ENCODE measurements around the gene WDR46. TPM values are rescaled to one million over a fixed set of nuclear protein-coding genes. Genes with fewer than 3 reads are reported as not detected.

The WDR46 gene
- total RNA-seq, 4 donors from 2014 or later = 46.5 to 88.4 (median 69.1) TPM

DNA sequence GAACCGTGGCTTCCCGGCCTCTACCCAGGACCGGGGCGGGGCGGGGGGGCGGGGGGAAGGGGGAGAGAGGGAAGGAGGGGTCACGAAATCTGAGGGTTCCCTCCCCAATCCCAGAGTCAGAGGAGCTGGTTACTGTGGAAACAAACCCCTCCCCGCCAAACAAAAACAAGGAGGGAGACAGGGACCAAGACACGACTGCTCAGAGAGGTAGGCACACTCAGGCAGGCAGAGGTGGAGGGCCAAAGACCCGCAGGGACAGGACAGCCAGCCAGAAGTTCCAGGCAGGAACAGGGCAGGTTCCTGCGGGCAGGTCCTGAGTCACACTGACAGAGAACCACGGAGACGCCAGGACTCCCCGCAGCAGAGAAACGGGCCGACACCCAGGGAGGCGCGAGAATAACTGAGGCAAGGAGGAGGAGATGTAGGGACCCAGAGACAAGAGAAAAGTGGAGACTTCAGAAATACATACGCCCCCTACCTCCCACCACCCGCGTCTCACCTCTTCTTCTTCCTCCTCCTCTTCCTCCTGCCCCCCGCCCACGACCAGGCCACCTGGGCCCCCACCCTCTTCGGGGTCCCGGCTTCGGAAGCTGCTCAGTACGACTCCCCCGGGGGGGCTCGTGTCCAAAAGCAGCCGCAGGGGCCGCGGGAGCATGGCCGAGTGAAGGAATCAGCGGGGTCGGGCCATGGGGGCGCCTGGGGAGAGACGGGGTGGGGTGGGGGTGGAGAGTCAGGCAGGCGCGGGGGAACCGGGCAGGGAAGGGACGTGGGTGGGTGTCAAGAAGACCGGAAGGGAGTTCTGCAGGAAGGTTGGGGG, 9.1 kb upstream of the WDR46 start:
- 2% methylated on average over 37 to 42 of the region's 42 CpGs for WGBS, 2 donors
- H3K36me3 ChIP-seq = peaks cover 0 to 60% (median 14%) of the 10 kb centered on the region in 3 donors
- H3K27me3 ChIP-seq = no peaks in the 10 kb centered on the region
- peak overlapping the region; percentile 68 to 85 (median 77) for H3K4me3 ChIP-seq
- H3K27ac ChIP-seq = peak overlapping the region; percentile 90 to 98 (median 97)
- peaks cover 3 to 46% (median 11%) of the 10 kb centered on the region in 4 donors for H3K4me1 ChIP-seq
- no peaks in the 10 kb centered on the region for H3K9me3 ChIP-seq
- TF ChIP-seq EP300 (IDR thresholded peaks at IDR 0.05) (peak in 1 of 2 donors; percentile 53), POLR2A (IDR thresholded peaks at IDR 0.05) (peak in 1 of 2 donors; percentile 45)
- TF ChIP-seq, protein P1, sequence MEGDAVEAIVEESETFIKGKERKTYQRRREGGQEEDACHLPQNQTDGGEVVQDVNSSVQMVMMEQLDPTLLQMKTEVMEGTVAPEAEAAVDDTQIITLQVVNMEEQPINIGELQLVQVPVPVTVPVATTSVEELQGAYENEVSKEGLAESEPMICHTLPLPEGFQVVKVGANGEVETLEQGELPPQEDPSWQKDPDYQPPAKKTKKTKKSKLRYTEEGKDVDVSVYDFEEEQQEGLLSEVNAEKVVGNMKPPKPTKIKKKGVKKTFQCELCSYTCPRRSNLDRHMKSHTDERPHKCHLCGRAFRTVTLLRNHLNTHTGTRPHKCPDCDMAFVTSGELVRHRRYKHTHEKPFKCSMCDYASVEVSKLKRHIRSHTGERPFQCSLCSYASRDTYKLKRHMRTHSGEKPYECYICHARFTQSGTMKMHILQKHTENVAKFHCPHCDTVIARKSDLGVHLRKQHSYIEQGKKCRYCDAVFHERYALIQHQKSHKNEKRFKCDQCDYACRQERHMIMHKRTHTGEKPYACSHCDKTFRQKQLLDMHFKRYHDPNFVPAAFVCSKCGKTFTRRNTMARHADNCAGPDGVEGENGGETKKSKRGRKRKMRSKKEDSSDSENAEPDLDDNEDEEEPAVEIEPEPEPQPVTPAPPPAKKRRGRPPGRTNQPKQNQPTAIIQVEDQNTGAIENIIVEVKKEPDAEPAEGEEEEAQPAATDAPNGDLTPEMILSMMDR (IDR thresholded peaks at IDR 0.05) = no peak
- peak; percentile 67 to 88 for DNase-seq (ENCODE audit: low spot score in 2 of 2)

DNA sequence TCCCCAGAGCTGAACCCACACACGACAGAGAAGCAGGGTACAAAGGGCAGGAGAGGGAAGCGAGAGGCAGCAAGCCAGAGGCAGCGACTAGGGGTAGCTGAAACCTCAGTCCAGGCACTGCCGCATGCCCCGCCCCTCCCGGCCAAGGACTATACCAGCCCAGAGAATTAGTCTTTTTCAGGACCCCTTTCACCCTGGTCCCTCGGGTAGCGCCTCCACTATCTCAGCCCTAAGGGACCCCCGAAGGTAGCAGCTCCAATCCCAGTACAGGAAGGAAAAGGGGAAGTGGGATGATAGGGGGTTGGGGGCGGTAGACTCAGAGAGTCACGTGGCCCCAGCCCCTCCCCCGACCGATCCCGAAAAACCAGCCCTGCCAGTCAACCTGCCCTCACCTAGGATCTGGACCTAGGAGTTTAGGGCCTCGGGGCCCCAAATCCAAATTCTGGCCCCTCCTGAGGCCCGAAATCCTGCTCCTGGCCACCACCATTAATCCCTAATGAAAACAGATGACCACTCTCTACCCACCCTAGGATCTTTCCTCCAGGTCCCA, 8.4 kb upstream of the WDR46 start:
- peaks cover 3 to 46% (median 11%) of the 10 kb centered on the region in 4 donors for H3K4me1 ChIP-seq
- peak overlapping the region; percentile 68 to 85 (median 77) for H3K4me3 ChIP-seq
- peak overlapping the region; percentile 90 to 98 (median 97) for H3K27ac ChIP-seq
- peaks cover 0 to 60% (median 15%) of the 10 kb centered on the region in 3 donors for H3K36me3 ChIP-seq
- 13 to 16% methylated on average over 15 to 16 of the region's 16 CpGs for WGBS, 2 donors
- TF ChIP-seq EP300 (IDR thresholded peaks at IDR 0.05) = no peak
- TF ChIP-seq POLR2A (IDR thresholded peaks at IDR 0.05) = no peak
- TF ChIP-seq, protein P1 (IDR thresholded peaks at IDR 0.05) = no peak
- no peaks in the 10 kb centered on the region for H3K27me3 ChIP-seq
- no peaks in the 10 kb centered on the region for H3K9me3 ChIP-seq
- DNase-seq (ENCODE audit: low spot score in 2 of 2) = no peak

DNA sequence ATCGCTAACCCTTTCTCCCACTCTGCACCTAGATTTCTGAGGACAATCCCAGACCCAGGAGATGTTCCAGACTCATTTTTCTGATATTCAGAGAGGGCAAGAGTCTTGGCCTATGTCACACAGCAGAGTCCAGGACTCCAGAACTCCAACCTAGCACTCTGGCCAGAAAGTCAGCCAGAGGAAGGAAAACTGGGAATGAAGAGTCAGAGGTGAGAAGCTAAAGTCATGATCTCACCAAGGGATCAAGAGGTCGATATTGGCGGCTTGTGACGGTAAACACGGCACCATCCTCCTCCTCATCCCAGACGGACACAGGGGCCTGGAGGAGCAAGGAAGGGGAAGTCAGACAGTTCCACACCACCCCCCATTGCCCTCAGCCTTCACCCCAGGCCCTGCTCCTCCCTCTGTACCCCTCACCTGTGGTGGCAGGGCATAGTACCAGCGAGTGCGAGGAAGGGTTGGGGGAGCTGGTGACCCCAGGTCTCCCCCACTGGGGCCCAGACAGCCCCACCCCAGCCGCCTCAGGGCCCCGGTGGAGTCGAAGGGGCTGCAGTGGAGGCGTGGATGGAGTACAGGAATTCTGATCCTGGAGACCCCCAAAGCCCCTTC, 7.9 kb upstream of the WDR46 start:
- Histone ChIP-seq H3K4me1 (peaks cover 3 to 43% (median 11%) of the 10 kb centered on the region in 4 donors), H3K4me3 (peak overlapping the region in 3 of 4 donors; percentile 68 to 85 (median 72)), H3K36me3 (peaks cover 0 to 60% (median 15%) of the 10 kb centered on the region in 3 donors), H3K9me3 (no peaks in the 10 kb centered on the region), H3K27ac (peak overlapping the region; percentile 90 to 98 (median 97)), H3K27me3 (no peaks in the 10 kb centered on the region)
- WGBS, 2 donors = 68 to 72% methylated on average over 7 to 12 of the region's 12 CpGs
- TF ChIP-seq, protein P1 (IDR thresholded peaks at IDR 0.05) = no peak
- TF ChIP-seq POLR2A (IDR thresholded peaks at IDR 0.05) = no peak
- no peak for TF ChIP-seq EP300 (IDR thresholded peaks at IDR 0.05)
- no peak for DNase-seq (ENCODE audit: low spot score in 2 of 2)

DNA sequence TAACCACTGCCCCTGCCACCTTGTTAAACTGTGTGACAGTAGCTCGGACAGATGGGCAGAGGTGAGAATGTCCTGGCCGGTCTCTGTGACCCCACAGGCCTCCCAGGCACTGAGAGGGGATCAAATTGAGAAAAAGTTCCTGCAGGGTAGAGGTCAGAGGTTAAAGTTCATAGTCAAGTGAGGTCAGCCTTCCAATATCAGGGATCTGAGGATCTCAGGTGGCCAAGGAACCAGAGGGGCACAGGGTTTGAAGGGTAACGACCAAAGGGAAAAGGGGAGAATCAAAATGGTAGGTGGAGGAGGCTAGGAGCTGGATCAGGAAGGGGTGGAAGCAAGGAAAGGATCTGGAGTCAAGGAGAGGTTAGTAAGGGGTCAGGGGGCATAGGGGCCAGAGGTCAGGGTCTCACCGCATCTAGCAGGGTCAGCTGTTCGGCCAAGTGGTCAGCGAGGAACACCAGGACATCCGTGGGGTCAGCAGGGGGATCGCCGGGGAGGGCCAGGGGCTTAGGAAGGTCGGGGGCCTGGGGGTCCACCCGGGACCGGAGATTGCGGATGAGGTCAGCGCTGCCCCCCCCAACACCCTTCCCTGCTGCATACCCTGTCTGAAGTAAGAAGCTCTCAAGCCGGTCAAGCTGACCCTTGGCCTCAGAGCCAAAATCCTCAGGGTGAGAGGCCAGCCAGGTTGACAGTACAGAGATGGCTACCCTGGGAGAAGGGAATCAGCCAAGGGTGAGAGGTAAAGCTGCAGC, 6.8 kb upstream of the WDR46 start:
- TF ChIP-seq EP300 (IDR thresholded peaks at IDR 0.05) = no peak
- TF ChIP-seq, protein P1 (IDR thresholded peaks at IDR 0.05) = no peak
- no peak for TF ChIP-seq POLR2A (IDR thresholded peaks at IDR 0.05)
- no peaks in the 10 kb centered on the region for H3K9me3 ChIP-seq
- DNase-seq (ENCODE audit: low spot score in 2 of 2) = no peak
- 77 to 78% methylated on average over 14 to 15 of the region's 15 CpGs for WGBS, 2 donors
- no peak overlapping the region for H3K4me3 ChIP-seq
- peaks cover 0 to 63% (median 15%) of the 10 kb centered on the region in 3 donors for H3K36me3 ChIP-seq
- H3K27me3 ChIP-seq = no peaks in the 10 kb centered on the region
- no peak overlapping the region for H3K27ac ChIP-seq
- peaks cover 3 to 34% (median 9%) of the 10 kb centered on the region in 4 donors for H3K4me1 ChIP-seq
